Measurements from ENCODE around the gene EMID1.
"Not testable (repeated sequence)": the region's sequence is repeated elsewhere in the genome, so short reads cannot be mapped to it uniquely, and the experiment has no call there.

The EMID1 gene

DNA sequence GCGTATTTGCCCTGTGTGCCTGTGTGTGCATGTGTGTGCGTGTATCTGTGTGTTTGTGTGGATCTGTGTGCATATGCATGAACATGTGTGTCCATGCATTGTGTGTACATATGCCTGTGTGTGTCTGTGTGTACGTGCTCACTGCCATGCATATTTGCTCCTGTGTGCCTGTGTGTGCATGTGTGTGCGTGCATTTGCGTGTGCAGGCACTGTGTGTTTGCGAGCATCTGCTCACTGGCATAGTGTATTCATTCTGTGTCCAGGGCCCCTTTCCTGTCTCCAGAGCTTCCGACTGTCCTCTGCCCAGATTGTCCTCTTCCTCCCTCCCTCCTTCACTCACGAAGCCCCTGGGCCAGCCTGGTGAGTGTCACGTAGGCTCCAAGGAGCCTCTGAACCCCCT lies 5.8 kb downstream of the EMID1 start:
- no peak for DNase-seq

DNA sequence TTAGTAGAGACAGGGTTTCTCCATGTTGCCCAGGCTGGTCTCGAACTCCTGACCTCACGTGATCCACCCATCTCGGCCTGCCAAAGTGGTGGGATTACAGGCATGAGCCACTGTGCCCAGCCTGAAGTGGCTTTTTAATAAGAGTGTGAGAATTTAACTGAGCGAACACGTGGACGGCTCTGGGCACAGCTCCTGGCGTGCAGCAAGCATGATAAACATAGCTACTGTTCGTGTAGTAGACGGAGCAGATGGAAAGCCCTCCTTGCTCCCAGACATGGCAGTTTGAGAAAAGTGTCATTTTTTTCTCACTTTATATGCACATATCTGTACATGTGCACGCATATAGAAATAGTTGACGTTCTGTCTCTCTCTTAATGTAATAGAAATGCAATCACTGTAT lies 7.0 kb downstream of the EMID1 start:
- DNase-seq = no peak

DNA sequence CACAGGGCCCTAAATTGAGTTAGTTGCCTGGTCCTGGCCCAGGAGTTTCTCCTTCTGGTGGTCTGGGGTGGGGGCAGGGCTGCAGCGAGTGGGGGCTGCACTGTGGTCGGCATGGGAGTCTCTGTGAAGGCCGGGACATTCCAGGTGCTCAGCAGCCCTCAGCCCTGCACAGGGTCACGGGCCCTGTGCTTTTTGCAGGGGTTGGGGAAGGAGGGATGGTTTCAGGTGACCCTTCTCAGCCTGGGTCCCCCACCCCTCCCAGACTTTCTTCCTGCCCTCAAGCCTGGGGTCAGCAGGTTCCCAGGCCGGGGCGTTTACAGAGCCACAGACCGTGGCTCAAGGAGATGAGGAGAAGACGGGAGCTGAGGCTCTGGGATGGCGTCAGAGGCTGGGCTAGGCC lies 7.8 kb downstream of the EMID1 start:
- no peak for DNase-seq

DNA sequence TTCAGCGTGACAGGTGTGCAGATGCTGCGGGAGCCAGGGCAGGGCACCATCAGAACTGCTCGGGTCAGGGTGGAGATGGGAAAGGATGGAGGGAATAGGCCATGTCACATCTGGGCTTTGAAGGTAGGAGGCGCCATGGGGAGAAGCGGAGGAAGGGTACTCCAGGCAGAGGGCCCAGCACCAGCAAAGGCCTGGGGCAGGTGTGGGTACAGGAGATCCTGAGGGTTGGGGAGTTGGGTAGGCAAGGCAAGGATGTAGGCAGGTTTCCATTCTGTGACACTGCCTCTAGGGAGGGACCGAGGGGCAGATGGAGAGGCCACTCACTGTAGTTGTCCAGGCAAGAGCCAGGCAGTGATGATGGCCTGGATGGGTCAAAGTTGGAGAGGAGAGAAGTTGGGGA lies 8.5 kb downstream of the EMID1 start:
- DNase-seq = no peak

DNA sequence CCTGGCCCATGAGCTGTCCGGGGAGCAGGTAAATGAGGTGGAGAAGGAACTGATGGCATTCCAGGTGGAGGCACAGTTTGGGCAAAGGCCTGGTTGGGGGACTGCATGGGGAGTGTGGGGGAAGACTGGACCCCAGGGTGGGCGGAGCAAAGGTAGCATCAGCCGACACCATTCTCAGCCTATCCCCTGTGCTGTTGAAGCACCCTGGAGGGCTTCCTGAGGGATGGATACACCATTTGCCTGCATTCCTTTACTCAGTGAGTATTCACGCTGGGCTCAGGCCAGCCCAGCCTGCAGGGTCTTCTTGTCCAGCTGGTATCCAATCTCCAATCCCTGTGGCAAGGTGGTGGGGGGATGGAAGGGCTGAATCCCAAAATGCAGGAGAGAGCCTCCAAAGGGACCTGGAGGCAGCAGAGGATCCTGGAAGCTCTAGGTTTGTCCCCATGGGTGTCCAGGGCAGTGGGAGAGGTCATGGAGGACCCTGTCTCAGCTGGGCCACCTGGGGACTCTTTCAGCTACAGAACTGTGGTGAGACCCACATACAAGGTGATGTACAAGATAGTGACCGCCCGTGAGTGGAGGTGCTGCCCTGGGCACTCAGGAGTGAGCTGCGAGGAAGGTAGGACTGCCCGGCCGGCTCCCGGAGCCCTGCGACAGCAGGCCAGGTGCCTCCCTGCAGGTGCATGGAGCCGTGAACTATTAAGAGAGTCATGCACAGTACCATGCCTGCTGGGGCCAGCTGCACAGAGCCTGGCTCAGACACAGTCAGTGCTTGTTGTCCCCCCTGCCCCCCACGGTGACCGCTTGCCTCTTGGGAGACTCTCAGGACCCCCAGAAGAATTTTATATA lies 9.5 kb downstream of the EMID1 start:
- no peak for DNase-seq

DNA sequence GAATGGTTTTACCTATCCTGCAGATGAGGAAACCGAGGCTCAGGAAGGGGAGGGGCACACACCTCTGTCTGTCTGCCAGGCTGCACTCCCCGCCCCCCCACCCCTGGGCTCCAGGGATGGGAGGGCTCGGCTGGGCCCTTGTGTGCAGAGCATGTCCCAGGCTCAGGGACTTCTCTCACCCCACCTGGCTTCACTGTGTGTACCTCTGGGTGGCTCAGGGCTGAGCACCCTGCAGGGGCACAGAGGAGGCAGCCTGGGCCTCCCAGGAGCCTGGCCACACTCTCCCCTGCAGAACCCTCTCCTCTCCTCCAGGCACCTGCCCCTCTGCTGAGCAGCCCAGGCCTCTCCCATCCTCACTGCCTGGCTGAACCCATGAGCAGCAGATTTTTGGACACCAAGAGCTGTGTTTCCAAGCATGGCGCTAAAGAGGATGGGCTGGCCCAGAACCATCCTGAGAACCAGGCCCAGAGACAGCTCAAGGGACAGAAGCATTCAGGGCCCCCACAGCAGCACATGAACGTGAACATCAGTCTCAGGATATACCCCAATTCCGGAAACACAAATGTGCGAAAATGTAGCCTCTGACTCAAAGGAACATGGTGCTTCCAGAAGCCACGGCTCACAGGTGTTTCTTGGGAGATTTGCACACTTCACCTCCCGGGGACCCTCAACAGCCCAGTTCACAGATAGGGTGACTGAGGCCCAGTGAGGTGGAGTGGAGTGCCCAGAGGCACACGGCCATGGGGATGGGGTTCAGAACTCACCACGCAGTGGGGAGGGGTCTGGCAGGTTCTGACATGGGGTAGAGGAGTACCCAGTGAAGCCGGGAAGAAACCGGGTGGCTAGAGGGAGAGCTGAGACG lies 10.5 kb downstream of the EMID1 start:
- DNase-seq = no peak

DNA sequence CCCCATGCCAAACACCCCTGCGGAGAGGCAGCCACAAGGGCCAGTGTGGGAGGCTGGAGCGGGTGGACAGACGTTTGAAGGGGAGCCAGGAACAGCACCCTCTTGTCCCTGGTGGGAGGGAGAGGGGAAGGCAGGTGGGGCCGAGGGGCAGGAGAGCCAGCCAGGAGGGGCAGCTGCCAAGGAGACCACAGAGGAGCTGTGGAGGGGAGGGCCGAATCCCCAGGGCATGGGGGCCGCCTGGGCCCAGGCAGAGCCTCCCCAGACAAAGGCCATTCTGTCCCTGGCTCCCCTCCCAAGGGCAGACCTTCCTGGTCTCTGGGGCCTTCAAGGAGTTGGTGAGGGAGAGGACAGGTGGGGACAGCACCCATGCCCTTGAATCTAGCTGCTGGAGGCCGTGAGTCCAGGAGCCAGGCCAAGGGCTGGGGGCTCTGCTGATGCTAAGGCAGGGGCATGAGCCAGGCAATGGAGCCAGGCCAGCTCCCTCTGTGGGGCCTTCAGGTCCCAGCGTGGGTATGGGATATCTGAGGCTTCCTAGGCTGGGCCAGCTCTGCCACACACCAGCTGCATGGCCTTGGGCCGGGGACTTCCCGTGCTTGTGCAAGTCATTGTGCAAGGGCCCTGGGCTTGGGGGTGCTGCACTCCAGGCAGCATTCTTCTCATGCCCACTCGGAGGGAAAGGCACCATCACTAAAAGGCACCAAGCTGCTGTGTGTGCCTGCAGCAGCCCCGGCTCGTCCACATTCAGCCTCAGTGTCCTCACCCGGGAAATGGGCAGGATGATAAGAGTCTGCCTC lies 11.4 kb downstream of the EMID1 start:
- peak; percentile 17 for DNase-seq

DNA sequence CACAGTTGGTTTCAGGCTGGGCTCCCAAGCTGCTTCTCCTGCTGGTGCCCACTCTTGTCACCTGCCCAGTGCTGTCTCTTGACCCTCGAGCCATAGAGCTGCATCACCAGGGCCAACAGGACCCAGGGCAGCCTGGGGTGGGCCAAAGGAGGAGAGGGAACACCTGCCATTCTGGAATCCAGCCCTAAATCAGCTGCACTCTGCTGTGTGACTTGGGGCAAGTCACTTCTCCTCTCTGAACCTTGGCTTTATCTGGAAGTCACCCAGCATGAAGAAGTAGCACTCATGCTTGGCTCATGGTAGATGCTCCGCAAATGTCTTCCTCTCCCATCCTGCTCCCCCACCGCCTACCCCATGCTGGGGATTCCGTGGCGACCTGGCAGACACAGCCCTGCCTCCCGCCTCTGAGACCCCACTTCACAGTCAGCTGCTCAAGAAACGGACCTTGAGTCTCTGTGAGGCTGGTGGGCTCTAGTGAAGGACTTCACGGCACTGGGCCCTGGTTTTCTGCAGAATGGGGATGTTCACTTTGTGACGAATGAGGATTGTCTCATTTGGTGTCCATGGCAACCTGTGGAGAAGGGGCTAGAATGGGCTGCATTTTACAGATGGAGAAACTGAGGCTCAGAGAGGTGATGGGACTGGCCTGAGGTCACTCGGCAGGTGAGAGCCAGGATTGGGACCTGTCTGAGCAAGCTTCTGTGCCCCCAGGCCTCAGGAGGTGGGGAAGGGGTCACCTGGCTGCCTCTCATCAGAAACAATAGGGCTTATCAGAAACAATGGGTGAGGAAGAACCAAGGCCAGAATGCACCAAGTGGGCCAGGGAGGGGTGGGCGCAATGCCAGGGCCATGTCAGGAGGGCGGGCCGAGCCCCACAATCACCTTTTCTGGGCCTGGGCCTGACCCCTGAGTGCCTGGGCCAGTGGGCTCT lies 12.4 kb downstream of the EMID1 start:
- DNase-seq = no peak

DNA sequence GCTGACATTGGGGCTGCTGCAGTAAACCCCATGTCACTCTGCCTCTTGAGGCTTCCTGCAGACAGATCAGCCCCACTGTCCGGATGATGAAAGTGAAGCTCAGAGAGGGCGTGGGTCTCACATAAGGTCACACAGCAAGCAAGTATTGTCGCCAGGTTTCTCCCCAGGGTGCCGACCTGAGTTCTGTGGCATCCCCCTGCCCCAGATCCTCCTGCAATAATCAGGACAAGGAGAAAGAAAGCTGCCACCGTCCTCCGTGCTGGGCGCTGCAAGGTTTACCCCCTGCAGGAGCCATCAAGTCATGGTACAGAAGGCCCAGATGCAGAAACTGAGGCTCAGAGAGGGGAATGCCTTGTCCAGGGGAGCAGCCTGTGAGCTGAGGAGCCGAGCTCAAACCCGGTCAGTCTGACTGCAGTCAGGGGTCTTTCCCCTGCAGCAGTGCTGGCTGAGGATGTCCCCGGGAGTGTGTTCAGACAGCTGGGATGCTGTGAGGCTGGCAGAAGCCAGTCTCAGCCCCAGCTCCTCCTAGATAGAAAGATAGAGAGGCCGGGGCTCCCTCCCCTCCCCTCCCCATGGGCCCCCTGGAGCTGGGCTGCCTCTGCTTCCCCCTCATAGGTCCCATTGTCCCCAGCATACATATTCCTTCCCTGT lies 13.2 kb downstream of the EMID1 start:
- no peak for DNase-seq

DNA sequence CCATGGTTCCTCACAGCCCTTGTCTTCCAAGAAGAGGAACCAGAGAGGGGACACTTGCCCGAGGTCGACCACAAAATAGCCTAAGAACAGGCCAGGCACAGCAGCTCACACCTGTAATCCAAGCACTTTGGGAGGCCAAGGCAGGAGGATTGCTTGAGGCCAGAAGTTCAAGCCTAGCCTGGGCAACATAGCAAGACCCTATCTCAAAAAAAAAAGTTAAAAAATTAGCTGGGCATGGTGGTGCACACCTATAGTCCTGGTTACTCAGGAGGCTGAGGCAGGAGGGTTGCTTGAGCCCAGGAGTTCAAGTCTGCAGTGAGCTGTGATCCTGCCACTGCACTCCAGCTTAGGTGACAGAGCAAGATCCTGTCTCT lies 13.7 kb downstream of the EMID1 start:
- DNase-seq = not testable (repeated sequence)

DNA sequence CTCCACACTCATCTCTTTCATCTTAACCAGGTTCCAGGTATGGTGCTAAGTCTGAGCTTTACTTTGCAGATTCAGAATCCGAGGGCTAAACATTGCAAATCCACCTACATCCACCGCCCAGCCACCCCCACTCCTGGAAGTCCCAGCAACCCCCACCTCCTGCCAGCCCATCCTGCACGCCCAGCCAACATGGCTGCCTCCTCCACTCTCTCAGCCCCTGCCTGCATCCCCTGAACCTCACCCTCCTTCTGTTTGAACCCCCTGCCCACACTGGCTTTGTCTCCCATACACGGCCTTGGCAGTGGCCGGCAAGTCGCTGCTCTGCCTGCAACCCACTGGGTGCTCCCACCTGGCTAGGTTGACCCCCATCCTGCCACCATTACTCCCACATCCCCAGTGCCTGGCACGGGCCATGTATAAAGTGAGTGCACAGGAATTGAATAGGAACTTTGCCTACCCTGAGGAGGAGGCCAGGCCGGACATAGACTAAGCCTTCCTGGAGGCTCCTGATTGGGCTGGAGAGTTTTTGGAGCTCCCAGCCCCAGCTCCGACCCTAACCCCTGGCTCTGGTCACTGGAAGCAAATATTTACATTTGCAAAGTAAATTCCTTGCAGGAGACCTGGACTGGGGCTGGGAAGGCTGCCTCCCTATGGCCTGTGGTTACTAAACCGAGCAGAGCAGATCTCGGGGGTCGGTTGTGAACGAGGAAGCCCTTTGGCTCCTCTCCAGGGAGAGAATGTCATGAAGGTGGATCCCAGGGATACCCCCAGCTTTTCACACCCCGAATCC lies 14.4 kb downstream of the EMID1 start:
- DNase-seq = no peak

DNA sequence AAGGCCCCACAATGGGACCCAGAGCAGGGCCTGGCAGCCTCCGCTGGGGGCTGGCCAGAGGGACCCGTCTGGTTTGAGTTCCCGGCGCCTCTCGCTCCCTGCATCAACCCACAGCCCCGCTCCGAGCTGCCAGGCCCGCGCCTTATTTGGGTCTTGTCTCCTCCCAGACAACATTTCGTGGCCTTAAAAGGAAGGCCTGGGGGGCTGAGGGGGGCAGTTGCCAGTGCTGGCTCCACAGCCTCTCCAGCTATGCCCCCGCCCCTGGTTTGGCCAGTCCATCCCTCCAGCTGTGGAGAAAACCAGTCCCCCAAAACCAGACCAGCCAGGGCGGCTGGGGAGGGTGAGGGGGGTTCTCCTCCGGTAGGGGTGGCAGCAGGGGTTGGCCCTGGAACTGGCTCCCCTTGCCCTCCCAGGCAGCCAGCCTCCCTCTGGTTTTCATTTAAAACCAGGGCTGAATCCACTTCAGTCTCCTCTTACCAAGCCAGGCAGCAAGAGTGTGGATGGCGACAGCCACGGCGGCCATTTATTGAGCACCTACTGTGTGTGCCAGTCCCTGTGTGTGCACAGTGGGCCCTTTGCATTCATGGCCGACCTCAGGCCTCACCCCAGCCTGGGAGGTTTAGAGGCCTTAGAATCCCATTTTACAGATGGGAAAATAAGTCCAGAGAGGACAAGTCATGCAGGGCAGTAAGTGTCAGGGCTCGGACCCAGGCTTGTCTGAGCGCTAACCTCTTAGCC lies 18.6 kb downstream of the EMID1 start:
- peak; percentile 50 for DNase-seq

DNA sequence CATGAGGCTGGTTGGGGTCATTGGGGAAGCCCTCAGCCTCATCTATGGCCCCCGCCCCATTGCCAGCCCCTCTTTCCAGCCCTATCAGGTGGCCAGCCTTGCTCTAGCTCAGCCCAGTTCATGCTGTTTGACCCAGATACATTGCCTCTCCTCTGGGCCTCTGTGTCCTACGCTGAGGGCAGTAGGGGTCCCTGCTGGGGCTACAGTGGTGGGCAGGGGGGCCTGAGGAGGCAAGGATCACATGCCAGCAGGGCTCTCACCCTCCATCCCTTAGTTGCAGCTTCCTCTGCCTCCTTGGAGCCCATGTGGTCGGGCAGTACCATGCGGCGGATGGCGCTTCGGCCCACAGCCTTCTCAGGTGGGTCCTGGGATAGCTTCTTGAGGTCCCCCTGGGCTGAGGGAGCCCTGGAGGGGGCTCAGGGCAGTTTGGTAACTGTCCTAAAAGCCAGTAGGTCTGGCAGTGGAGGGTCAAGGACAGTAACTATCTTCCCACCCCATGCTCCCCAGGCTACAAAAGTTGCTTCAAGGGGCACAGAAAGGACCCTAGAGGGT lies 19.2 kb downstream of the EMID1 start:
- DNase-seq = no peak

DNA sequence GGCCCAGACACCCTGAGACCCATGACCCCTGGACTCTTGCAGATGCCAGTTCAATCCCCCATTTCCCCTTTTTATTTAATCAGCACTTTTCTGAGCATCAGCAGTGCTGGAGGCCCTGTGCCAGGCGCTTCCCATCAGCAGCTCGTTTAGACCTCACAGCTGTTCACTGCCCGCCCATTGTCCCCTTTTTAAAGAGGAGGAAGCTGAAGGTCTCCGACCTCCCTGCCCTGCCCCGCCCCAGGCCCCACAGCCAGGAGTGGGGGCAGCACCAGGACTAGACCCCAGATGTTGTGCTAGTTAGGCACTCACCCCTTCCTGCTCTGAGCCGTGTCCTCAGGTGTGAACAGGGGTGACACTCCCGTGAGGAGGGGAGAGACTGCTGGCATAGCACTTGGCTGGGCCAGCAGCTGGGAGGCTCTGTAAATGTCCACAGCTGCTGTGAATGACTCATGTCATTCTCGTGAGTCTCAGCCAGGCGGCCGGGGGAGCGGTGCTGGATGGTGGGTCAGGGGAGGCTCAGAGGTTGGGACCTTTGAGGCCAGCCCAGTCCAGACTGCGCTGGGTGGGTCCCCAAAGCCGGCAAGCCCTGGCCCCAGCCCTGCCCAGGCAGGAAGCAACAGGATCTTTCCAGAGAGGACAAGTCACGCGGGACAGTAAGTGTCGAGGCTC lies 19.9 kb downstream of the EMID1 start:
- peak; percentile 14 for DNase-seq

DNA sequence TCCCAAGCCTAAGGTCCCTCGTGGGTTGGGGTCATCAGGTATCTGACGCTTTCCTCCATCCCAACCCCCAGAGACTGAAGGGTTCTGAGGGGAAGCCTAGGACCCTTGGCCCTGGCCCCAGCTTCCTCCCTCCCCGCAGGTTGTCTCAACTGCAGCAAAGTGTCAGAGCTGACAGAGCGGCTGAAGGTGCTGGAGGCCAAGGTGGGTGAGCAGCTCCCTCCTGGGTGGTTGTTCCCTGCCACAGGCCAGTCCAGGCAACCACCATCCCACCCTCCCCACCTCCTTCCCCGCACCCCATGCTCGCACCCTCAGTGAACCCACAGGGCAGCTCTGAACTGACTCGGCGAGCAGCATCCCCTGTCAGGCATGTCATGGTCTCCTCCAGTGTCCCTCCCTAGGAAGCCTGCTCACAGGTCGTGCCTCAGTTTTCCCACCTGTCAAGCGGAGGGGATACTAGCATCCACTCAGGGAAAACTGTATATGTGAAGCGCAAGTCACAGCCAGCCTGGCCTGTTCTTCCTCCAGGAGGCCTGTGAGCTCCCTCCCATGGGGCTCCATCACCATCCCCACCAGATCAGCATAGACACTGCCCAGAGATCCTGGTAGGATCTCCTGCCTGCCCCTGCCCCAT lies 20.8 kb downstream of the EMID1 start:
- DNase-seq = no peak

DNA sequence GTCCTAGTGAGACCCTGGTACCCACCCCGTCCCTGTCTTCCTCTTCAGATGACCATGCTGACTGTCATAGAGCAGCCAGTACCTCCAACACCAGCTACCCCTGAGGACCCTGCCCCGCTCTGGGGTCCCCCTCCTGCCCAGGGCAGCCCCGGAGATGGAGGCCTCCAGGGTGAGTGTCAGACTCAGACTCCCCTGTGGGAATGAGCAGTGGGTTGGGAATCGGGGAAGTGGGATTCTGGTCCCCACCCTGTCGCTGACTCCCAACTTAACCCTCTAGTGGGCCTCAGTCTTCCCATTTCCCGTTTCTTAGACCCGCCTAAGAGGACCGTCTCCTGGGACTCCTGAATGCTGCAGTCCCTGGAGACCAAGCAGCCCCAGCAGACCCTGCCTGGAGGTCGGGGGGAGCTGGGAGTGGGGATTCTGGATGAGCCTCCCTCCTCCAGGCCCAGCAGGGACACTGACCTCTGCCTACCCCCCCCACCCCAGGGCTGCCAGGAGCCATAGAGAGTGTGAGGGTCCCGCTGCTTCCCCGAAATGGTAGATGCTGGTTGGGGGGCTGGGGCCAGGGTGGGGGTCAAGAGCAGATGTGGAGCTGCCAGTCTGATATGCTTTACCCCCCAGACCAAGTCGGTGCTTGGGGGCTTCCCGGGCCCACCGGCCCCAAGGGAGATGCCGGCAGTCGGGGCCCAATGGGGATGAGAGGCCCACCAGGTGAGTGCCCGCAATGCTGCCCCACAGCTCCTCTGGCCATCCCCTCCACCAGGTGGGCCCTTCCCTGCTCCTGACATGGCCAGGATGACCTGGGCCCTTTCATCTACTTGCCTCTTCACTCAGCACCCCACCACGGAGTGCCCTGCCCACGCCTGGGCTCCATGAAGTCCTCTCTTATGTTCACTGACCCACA lies 25.5 kb downstream of the EMID1 start:
- no peak for DNase-seq

Data from fibroblast of skin of abdomen (primary cell).